DOHH2 (cell line): ENCODE measurements around the gene FARS2.

Experiments used
- H3F3A ChIP-seq: fragments of 200-600 bp; sonication (generic), shearing (Covaris generic); 2 replicates; pipeline ENCODE4 v1.6.0; 2016; ENCODE audit warnings: antibody characterized with exemption, mild to moderate bottlenecking; ENCODE audit not compliant: control insufficient read depth, insufficient read depth
- H3K27ac ChIP-seq: fragments of 200-600 bp; sonication (generic); 2 replicates; pipeline ENCODE4 v1.5.1; 2014; ENCODE audit warnings: low read depth, mild to moderate bottlenecking, low read length, moderate library complexity
- H3K27me3 ChIP-seq: fragments of 200-600 bp; sonication (generic); 2 replicates; pipeline ENCODE4 v1.6.1; 2014; ENCODE audit warnings: mild to moderate bottlenecking, low read length, mixed read lengths; ENCODE audit not compliant: control insufficient read depth
- H3K36me3 ChIP-seq: fragments of 200-600 bp; sonication (generic); 2 replicates; pipeline ENCODE4 v1.6.1; 2014; ENCODE audit warnings: mild to moderate bottlenecking, low read length, moderate library complexity, mixed read lengths; ENCODE audit not compliant: control insufficient read depth
- H3K4me1 ChIP-seq: fragments of 200-600 bp; sonication (generic); 2 replicates; pipeline ENCODE4 v1.6.1; 2014; ENCODE audit warnings: mild to moderate bottlenecking, low read length, mixed read lengths; ENCODE audit not compliant: control insufficient read depth
- H3K4me2 ChIP-seq: fragments of 200-600 bp; sonication (generic); 2 replicates; pipeline ENCODE4 v1.6.0; 2014; ENCODE audit warnings: mild to moderate bottlenecking, low read length, moderate library complexity
- H3K4me3 ChIP-seq: fragments of 200-600 bp; sonication (generic); 2 replicates; pipeline ENCODE4 v1.5.1; 2014; ENCODE audit warnings: mild to moderate bottlenecking, low read length, mixed read lengths
- H3K79me2 ChIP-seq: fragments of 200-600 bp; sonication (generic); 2 replicates; pipeline ENCODE4 v1.6.1; 2014; ENCODE audit warnings: mild to moderate bottlenecking, low read length, mixed read lengths; ENCODE audit not compliant: control insufficient read depth
- H3K9me2 ChIP-seq: fragments of 200-600 bp; sonication (generic); replicated peaks from 2 replicates; pipeline ENCODE4 v1.6.1; 2014; ENCODE audit warnings: mild to moderate bottlenecking, low read length, mixed read lengths; ENCODE audit not compliant: control insufficient read depth
- H3K9me3 ChIP-seq: fragments of 200-600 bp; sonication (generic); 2 replicates; pipeline ENCODE4 v1.6.1; 2014; ENCODE audit warnings: antibody characterized with exemption, low read length, mixed read lengths; ENCODE audit not compliant: control insufficient read depth, insufficient read depth
- H4K20me1 ChIP-seq: fragments of 200-600 bp; sonication (generic); 2 replicates; pipeline ENCODE4 v1.6.0; 2014; ENCODE audit warnings: low read depth, mild to moderate bottlenecking, antibody characterized with exemption, low read length, moderate library complexity; ENCODE audit not compliant: control insufficient read depth, insufficient read depth
- CTCF ChIP-seq: fragments of 200-600 bp; sonication (generic); IDR thresholded peaks from one replicate; pipeline ENCODE4 v1.5.1; 2014; ENCODE audit warnings: antibody characterized with exemption, mild to moderate bottlenecking, low read depth, low read length; ENCODE audit not compliant: poor library complexity, severe bottlenecking
- EZH2phosphoT487 ChIP-seq: fragments of 200-600 bp; sonication (generic); IDR thresholded peaks from 2 replicates; pipeline ENCODE4 v1.6.1; 2017; ENCODE audit warnings: borderline replicate concordance, mild to moderate bottlenecking, antibody characterized with exemption, low read length, moderate library complexity, mixed read lengths

The FARS2 gene

GRCh38 chr6:5663259-5663658, 401.9 kb downstream of the FARS2 start:
- Histone ChIP-seq H3K4me3 (no peak overlapping the region), H3F3A (no peaks in the 10 kb centered on the region), H3K27ac (no peak overlapping the region), H3K27me3 (no peaks in the 10 kb centered on the region), H3K4me2 (no peak overlapping the region), H3K9me2 (no peaks in the 10 kb centered on the region), H3K9me3 (no peaks in the 10 kb centered on the region), H4K20me1 (no peaks in the 10 kb centered on the region), H3K4me1 (peaks cover 43% of the 10 kb centered on the region), H3K79me2 (no peaks in the 10 kb centered on the region), H3K36me3 (no peaks in the 10 kb centered on the region; the same call in 1 of the 2 replicates)
- no peak for TF ChIP-seq CTCF
- no peak for TF ChIP-seq EZH2phosphoT487

- Histone ChIP-seq H3K36me3 (no peaks in the 10 kb centered on the region; the same call in 1 of the 2 replicates), H3K9me3 (no peaks in the 10 kb centered on the region), H3K27me3 (no peaks in the 10 kb centered on the region), H3K4me1 (peaks cover 43% of the 10 kb centered on the region), H3K79me2 (no peaks in the 10 kb centered on the region), H3K4me3 (no peak overlapping the region), H3K4me2 (no peak overlapping the region), H3K9me2 (no peaks in the 10 kb centered on the region), H3K27ac (no peak overlapping the region), H4K20me1 (no peaks in the 10 kb centered on the region), H3F3A (no peaks in the 10 kb centered on the region)
- TF ChIP-seq EZH2phosphoT487: no peak
- TF ChIP-seq CTCF: no peak
These were observed 402.4 kb downstream of the FARS2 start for GRCh38 chr6:5663739-5664138.

- Histone ChIP-seq H3K4me3 (no peak overlapping the region), H3K79me2 (no peaks in the 10 kb centered on the region), H3F3A (no peaks in the 10 kb centered on the region), H3K9me2 (no peaks in the 10 kb centered on the region), H3K4me2 (no peak overlapping the region), H3K27ac (no peak overlapping the region), H3K36me3 (no peaks in the 10 kb centered on the region; the same call in 1 of the 2 replicates), H3K9me3 (no peaks in the 10 kb centered on the region), H3K27me3 (no peaks in the 10 kb centered on the region), H3K4me1 (peaks cover 43% of the 10 kb centered on the region), H4K20me1 (no peaks in the 10 kb centered on the region)
- TF ChIP-seq EZH2phosphoT487: no peak
- no peak for TF ChIP-seq CTCF
These were observed 402.8 kb downstream of the FARS2 start for GRCh38 chr6:5664149-5664548.
